Germinal center (tissue), 1 donor: ENCODE results near the gene VAC14.
A peak's percentile ranks its signal among the peaks of the same experiment; 100 is the strongest.

Experiments used
- DNase-seq: peaks from one replicate; pipeline ENCODE4 v3.0.0; 2012; ENCODE audit warnings: mixed read lengths, low spot score

VAC14 gene

DNA sequence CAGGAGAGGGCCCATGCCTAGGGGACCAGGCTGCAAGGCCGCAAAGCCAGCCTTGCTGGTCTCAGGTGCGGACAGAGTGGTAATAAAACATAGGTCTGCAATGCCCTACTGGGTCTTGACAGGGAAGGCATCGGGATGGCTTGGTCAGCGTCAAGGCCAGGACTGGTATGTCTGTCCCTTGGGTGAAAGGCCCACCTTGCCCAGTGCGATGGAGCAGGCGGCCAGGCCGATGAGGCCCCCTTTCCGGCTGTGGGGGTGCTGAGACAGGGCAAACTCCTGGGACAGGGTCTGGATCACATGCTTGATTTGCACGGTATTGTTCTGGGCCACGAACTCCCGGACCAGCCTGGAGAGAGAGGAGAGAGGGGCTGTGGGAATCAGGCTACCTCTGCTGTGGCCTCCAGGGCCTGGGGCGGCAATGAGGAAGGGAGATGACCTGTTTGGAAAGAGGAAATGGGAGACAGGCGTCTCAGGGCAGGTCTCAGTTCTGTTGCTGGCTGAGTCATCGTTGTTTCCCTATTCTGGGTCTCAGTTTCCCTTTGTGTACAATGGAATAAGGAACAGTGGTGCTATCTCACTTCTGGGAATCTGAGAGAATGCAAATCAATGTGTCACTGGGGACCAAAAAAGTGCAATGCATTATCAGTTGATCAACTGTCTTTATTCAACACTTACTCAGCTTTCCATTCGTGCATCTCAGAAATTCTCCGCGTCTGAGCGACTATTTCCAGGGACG is 14.8 kb downstream of the VAC14 start:
- no peak for DNase-seq

DNA sequence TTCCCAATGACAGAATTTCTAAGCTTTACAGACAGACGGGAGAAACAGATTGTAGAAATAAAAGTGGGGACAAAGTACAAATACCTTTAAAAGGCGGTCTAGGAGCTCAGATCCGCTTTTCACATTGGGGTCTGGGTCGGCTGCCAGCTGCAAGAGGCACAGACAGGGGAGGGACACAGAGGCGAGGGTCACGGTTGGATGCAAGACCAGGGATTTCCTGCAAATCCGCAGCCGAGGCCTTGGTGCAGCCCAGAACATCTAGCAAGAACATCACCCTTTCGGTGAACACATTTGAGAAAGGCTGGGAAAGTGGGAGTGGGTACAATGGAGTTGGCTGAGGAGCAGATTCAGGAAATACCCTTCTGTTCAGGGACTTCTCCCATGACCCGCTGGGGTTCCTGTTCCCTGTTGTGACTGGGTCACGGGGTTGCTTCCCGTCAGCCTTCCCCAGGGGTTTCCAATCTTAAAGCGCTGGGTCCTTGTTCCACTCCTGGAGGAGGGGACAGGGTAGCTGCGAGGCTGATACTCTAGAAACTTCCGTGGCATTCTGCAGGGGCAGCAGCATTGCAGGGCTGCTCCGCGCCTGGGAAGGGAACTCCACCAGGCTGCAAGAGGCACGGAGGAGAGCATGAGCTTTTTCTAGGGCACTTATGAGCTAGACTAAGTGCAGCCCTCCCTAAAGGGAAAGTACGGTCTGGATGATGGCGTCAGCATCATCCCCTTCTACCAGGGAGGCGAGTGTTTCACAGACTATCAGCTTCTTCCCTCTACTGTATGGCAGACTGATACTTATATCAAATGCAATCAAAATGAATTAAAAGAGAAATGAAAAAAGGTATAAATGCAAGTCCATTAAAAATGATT is 16.0 kb downstream of the VAC14 start:
- DNase-seq, result no peak

DNA sequence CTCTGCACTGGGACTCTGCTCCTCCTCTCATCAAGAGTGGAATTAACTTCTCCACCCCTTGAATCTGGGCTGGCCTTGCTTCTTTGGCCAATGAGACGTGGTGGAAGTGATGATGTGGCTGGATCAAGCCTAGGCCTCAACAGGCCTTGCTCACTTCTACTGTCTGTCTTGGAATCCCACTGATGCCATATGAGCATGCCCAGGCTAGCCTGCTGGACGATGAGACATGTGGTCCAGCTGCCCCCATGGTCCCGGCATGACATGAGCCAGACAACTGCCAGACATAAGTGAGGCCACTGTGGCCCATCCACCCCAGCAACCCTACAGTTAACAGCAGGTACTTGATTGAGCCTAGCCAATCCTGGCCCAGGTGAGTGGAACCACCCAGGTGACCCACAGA is 18.7 kb downstream of the VAC14 start:
- DNase-seq, result no peak

DNA sequence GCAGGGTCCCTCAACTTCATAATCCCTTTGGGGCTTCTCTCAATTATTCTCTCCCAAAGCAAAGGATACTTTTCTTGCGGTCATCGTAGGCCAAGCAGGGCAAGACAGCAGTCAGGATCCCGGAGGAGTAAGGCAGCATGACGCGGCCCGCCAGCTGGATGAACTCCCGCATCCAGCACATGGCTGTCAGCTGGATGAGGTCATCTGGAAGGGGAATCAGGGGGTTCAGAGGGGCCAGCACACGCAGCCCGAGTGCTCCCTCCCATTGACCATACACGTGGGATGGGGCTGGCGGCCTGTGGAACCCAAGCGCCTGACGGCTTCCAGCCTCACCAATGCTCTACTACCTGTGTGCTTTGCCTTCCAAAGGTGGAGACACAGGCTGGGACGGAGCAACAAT is 19.2 kb downstream of the VAC14 start:
- no peak for DNase-seq

DNA sequence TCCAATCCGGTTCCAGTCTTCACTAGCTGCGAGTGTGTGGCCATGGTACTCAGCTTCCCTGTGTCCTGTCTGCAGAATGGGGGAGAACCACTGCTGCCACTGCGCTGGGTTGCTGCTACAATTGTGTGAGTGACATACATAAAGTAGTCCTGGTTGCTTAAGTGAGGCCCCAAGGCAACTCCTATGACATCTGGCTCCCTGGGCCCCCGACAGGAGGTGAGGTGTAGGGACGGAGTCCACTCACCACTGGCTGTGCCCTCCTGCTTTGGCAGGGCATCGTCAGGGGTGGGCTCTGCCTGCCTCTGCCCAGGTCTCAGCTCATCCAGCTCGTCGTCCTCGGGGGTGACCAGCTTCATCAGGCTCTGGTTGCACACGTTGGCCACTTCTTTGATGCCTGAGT is 20.4 kb downstream of the VAC14 start:
- DNase-seq, result no peak

DNA sequence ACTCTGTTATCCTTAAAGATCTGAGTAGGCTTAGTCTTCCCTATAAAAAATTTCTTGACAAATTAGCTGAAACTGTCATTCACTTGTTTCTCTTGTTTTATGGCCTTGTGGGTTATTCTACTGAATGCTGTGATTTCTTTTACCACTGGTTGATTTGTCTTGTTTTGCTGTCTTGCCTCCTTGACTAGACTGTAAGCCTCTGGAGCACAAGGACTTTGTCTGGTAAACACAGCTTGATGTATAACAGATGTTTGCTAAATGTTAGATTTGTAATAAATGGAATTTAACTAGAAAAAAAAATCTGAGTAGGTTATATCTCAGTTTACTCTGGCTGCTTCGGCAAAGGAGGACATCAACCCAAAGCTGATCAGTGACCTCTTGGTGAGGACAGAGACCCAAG is 21.6 kb downstream of the VAC14 start:
- no peak for DNase-seq

GRCh38 chr16:70778901-70779309 is 22.1 kb downstream of the VAC14 start:
- no peak for DNase-seq

GRCh38 chr16:70777973-70778406 is 23.0 kb downstream of the VAC14 start:
- DNase-seq, result no peak

DNA sequence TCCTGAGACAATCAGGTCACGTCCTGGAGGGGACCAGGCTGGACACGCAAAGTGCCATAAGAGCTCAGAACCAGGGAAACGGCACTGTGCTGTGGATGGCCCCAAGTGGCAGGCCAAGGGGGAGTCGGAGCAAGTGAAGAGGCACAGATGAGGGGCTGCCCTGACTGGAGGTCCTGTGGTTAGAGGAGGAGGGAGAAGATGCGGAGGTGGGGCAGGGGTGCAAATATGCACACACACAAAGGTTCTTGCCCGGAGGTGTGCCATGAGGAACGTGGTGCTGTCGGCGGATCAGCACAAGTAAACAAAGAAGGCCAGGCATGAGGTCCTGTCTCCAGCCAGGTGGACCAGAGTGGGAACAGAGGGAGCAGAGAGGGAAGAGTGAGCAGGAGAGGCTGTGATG is 23.5 kb downstream of the VAC14 start:
- DNase-seq, result no peak

- no peak for DNase-seq
These were observed 25.6 kb downstream of the VAC14 start for GRCh38 chr16:70775399-70775798.

GRCh38 chr16:70774261-70774660 is 26.7 kb downstream of the VAC14 start:
- no peak for DNase-seq

GRCh38 chr16:70772493-70772892 is 28.5 kb downstream of the VAC14 start:
- DNase-seq, result no peak

DNA sequence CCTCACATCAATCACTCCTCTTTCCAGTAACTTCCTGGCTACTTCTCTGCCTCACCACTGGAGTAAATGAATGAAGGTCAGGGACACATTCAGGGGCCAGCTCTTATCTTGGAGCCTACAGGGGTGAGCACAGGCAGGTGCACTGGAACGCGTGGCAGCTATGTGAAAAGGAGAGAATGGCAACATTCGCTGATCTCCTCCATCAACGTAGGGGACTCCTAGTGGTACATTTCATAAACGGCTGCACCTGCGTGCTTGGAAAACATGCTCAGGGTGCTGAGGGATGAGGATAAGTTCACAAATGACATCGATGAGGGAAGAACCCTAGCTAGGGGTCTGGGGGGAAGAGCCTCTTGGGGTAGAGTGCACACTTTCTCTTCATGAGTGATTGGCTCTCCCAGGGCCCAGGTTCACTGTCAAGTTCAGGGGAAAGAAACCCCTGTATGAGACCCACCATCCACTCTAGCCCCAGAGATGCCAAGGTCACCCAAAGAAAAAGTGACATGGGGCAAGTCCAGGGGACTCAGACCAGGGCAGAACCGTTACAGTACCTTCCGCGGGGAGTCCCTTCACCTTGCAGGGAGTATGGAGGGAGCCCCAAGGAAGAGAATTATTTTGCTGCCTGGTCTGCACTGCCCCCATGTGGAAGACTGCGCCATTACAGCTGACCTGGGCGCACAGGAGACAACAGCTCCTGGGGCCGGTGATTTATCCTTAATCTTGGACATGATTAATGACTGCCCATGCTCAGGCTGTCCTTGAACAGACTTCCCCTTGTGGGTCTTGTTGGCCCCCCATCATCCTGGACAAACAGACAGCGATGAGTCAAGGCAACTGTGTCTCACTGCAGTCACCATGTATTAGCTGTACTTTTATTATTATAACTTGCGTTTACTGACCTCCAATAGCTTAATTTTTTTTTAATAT is 30.1 kb downstream of the VAC14 start:
- peak; percentile 60 for DNase-seq

GRCh38 chr16:70770291-70770625 is 30.7 kb downstream of the VAC14 start:
- DNase-seq, result no peak

- no peak for DNase-seq
These were observed 31.2 kb downstream of the VAC14 start for GRCh38 chr16:70769761-70770160.

- DNase-seq, result no peak
These were observed 31.8 kb downstream of the VAC14 start for GRCh38 chr16:70769131-70769530.

GRCh38 chr16:70768203-70768580 is 32.8 kb downstream of the VAC14 start:
- DNase-seq, result no peak

GRCh38 chr16:70767377-70768202 is 33.4 kb downstream of the VAC14 start:
- DNase-seq, result no peak

GRCh38 chr16:70766658-70767057 is 34.3 kb downstream of the VAC14 start:
- DNase-seq, result no peak

DNA sequence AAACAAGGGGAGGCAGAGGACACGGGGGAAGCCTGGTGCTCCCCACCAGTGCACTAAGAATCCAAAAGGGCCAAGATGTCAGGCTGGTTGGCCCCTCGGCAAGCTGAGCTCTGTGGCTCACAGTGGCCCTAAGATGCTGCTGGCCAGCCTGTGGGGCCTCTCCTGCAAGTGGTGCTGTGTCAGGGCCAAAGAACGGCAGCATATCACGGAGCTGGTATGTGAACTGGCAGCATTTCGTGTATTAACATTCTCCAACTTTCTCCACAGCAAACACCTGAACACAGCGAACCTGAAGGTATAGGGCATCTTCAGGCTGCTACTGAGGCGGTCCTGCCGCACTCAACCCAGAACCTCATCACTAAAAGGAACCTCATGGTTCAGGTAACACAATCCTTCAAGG is 34.8 kb downstream of the VAC14 start:
- DNase-seq, result no peak

DNA sequence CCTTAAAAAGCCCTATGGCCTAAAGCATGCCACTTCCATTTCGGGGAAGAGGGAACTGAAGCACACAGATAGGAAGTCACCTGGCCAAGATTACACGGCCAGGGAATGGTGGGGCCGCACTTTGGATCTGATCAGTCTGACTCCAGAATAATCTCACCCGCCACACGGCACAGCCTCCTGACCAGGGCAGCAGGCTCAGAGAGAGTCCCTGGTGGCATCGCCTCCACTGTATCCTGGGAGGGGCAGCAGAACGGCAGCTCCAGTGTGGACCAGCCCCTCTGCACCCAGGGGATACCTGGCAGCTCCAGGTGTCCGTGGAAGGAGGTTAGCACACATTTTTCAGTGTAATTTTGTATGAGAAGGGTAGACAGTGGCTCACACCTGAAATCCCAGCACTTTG is 35.5 kb downstream of the VAC14 start:
- DNase-seq, result no peak

GRCh38 chr16:70764632-70765031 is 36.3 kb downstream of the VAC14 start:
- DNase-seq, result no peak
